ENCODE measurements around the gene PDE6C. TPM values are rescaled to one million over a fixed set of nuclear protein-coding genes. Genes with fewer than 3 reads are reported as not detected.

Gene PDE6C
- total and polyA plus RNA-seq, 2 of the 8 experiments (the other 6 are each of a cell fraction or from before 2014, with no cell fraction given) = not detected

- TF ChIP-seq CTCF (IDR thresholded peaks at IDR 0.05; ENCODE audit: control extremely low read depth in 1 of 3, insufficient read depth in 1 of 3, low read depth in 1 of 3, low read length in 3 of 3) = no peak
- no peak for TF ChIP-seq SRF (IDR thresholded peaks at IDR 0.05; ENCODE audit: low read depth, low read length)
- no peak for TF ChIP-seq BACH1 (IDR thresholded peaks at IDR 0.05; ENCODE audit: low read length)
- no peak for TF ChIP-seq CHD7 (IDR thresholded peaks at IDR 0.05; ENCODE audit: insufficient replicate concordance, low read length)
- TF ChIP-seq RNF2 (IDR thresholded peaks at IDR 0.05; ENCODE audit: borderline replicate concordance, low read depth, low read length, missing control alignments, poor library complexity, severe bottlenecking) = no peak
- TF ChIP-seq NRF1 (IDR thresholded peaks at IDR 0.05; ENCODE audit: low read depth, low read length) = no peak
- no peak for TF ChIP-seq SP4 (IDR thresholded peaks at IDR 0.05; ENCODE audit: low read length)
Observed at GRCh38 chr10:93639791-93640190, 27.5 kb downstream of the PDE6C start (continued).

All from H1 (cell line).